HG03280 (cell line): ENCODE results near the gene VEPH1.

ENCODE experiments used
- ATAC-seq: cut with Tn5 transposase; IDR thresholded peaks from one replicate; pipeline ENCODE4 v1.9.1; 2021; ENCODE audit warnings: mild to moderate bottlenecking, moderate library complexity; ENCODE audit not compliant: unreplicated experiment

VEPH1 gene

DNA sequence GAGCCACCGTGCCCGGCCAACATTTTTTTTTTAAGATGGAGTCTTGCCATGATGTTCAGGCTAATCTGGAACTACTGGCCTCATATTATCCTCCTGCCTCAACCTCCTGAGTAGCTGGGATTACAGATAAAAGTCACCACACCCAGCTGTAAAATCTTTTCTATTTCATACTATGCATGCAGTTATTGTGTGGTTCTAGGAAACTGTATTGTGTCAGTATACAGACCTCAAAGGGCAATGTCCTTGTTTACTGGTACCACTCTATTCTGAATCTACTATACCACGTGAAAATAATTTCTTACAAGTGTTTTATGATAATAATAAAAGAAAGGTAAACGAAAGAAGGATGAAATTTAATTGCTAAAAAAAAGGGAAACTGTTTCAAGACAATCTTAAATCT lies 190.0 kb downstream of the VEPH1 start:
- ATAC-seq, result no peak

DNA sequence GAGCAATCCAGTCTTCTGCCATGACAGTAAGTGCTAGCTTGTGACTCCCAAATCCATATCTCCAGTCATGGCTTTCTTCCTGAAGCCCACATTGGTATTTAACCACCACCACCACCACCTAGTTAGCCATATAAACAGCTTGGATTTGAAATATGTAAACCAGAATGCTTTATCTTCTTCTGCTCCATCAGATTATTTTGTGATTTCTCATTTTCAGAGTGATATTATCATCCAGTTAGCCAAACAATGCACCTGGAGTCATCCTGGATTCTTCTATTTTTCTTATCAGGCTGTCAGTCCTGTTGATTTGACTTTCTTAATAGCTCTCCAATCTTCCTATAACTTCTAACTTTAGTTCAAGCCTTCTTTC lies 190.9 kb downstream of the VEPH1 start:
- ATAC-seq, result no peak

DNA sequence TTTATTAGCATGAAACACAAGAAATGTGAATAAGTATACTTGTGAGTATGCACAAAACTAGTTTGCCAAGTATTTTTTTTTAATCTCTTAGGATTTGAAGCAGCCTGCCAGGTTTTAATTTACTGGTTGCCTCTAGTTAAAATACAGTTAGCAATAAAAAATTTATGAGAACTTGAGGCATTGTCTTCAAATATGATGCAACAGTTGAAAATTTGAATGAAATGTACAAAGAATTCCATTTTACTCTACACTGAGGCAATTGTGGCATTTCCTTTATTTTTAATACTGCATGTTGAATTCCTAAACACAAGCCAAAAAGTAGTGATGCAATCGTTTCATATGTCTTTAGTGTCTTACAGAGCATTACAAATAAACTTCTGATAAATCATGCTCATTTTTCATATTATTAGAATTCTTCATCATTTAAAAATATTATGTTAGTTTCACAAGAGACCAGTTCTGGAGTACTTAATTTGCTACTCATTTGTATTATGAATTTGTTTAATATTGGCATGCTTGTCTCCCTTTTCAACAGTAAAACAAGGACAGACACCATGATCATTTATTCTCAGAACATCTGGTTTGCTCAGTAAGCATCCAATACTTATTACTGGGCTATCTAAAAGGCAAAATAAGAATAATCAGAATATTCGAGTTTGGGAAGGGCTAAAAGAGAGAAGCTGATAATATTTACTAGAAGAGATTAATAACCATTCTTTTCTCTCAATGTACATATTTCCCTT lies 191.4 kb downstream of the VEPH1 start:
- no peak for ATAC-seq

DNA sequence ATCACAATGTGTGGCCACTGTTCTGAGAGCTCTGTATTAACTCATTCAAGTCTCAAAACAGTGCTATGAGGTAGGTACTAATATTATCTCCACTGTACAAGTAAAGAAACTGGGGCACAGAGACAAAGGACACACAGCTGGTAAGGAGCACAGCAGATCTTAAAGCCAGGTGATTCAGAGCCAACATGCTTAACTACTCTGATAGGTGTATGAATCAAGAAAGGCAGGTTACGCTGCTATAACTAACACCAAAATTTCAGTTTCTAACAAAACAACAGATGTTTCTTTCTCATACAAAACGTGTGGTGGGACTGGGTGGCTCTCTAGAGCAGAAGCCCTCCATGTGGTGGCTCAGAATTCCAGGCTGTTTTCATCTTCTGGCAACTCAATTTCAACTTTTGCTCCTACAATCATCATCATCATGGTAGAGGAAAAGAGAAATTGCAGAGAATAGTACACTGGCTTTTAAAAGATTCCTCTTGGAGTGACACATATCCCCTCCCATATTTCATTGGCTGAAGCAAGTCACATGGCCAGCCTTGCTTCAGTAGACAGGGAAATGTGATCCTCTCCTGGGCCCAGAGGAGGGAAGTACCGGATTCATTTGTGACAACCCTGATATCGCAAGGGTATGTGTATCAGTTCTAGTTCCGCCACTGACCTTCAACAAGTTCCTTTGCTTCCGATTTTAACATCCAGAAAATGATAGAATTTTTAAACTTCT lies 192.7 kb downstream of the VEPH1 start:
- ATAC-seq, result peak; percentile 84

DNA sequence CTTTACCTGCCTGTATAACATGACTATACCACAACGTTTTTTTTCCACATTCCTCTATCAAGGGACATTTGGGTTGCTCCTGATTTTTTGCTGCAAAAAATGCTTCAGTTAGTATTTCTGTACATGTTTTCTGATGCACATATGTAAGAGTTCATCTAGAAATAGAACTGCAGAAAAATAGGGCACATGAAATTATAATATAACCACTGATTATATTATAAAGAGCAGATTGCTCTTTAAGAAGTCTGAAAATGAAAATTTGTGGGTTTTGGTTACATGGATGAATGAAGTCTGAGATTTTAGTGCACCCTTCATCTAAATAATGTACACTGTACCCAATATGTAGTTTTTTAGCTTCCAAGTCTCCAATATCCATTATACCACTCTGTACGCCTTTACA lies 196.7 kb downstream of the VEPH1 start:
- no peak for ATAC-seq

DNA sequence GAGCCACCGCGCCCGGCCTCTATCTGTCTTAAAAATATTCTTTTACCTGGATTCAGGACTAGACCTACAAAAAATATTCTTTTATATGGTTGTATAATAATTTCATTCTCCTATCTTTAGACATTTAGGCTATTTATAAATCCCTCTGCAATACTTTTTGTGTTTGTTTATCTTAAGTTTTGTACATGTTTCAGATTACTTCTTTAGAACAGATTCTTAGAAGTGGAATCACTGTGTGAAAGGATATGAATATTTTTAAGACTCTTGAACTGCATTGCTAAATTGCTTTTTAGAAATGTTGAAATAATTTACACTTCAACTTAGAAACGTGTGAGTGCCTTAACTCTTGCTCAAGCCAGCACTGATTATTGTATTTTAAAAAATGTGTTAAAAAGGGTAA lies 197.8 kb downstream of the VEPH1 start:
- no peak for ATAC-seq

DNA sequence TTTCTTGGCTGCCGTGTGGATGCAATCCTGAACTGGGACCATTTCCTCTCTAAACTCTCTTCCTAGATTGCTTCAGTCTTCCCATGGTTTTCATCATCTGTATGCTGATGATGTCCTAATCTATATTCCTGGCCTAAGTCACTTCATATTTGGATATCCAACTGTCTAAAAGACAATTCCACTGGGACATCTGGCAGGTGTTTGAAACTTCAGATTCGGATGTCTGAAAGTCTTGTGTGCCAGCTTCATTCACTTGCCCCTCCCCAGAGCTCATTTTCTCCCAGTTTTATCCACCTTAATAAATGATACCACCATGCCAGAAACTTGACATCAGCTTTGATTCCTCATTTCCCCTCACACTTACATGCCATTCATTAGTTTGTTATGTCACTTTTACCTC lies 201.5 kb downstream of the VEPH1 start:
- no peak for ATAC-seq

DNA sequence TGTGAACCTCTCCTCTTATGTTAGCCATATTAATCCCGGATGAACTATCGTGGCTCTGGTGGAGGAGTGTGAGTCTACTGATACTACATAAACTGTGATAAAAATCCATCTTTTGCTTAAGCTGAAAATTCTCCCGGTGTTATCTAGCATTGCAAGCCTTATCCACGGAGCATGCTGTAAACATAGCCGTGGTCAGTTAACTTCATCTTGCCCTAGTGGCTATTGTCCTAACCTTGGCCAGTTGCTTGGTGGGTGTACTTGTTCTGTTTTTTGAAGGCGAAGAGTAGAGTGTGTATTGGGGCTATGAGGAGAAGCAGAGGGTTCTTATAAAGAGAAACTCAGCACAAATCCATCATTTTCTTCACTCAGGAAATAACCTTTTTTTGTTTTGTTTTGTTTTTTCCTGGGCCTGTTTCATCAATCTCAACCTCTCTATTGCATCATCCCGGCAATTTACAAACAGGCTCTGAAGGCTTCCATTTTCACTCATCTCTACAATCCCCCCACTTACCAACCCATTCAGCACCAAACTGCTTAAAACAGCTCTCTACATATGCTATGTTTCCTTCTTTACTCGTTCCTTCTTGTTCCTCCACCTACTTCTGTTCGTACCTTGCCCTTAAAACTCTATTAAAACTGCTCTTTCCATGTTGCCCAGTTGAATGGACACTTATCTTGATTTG lies 202.1 kb downstream of the VEPH1 start:
- no peak for ATAC-seq

DNA sequence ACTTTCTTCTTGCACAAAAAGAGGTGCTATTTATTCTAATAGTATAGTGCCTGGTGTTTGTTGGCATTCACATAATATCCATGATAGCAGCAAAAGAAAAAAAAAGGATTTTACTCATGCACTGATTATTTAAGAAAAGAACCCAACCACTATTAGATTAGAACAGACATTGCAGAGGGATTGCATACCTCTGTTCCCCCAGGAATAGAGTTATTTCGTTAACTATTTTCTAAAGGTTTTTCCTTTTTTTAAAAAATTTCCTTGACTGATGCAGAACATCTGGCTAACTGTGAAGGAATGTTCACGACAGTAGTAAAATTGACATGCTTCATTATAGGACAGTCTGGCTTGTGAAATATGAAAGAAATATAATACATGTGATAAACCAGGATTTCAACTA lies 203.1 kb downstream of the VEPH1 start:
- no peak for ATAC-seq

DNA sequence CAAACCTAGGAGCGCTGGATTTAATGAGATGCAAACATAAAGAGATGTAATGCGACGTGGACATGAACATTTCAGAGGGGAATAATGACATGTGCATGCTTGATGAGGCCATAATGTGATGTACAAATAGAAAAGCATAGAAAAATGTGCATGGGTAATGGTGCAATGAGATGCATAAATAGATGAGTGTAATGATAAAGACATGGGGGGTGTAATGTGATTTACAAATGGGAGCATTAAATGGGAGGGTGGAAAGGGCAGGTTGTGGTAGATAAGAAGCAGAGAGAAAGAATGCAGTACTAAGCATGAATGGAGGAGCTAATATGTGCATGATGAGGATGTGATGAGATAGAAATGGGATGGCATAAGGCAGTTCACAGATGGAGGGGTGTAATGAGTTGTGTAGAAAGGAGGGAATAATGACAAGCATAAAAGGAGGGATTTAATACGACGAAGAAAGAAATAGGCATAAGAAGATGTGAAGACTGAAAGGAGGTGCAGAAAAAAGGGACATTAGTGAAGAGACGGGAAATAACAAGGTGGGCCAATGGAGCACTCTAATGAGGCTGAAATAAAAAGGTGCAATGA lies 205.8 kb downstream of the VEPH1 start:
- ATAC-seq, result no peak

DNA sequence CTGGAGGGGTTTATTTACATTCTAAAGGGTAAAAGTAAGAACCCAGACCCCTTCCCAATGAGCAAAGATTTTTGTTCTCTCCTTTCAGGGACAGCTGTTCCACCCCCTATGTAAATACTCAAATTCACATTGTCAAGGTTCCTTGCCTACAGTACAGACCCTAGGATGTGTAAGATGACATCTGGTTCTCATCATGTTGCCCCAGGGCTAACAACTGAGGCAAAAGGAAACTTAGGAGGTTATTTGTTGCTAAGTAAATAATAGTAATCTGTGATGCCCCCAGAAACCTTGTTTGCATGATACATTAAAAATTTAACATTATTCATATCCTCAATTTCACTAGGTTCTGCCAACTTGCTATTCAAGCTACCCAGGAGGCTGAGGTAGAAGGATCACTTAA lies 208.3 kb downstream of the VEPH1 start:
- no peak for ATAC-seq

DNA sequence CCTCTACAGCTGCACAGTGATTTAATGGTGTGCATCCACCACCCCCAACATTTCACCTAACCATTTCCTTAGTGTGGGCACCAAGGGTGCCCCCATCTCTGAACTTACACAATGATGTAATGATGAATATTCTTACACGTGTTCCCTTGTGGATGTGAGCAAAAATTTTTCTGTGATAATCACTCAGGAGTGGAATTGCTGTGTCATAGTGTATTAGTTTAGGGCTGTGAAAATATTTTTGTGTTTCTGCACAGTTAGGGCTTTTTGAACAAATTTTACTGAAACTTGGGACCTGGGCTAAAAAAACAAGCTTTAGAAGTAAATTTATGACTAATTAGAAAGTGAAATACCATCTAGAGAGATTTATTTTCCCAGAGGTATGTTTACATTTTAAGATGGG lies 208.7 kb downstream of the VEPH1 start:
- ATAC-seq, result no peak

DNA sequence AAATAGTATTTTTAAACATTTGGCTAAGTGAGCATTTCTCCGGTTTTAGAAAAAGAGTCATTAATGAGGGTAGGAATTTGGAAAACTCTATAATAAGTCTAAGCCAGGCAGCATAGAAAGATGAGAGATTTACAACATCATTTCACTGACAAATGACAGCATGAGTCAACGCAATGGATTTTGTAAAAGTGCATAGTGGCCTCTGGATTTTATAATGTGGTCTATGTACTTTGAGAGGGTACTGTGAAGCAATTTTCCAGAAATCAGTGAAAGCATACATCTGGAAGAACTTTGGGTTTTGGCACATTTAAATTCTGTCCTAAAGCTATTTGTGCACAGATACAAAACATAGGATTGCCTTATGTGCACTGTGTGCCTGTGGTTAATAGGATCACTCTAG lies 212.4 kb downstream of the VEPH1 start:
- ATAC-seq, result no peak

DNA sequence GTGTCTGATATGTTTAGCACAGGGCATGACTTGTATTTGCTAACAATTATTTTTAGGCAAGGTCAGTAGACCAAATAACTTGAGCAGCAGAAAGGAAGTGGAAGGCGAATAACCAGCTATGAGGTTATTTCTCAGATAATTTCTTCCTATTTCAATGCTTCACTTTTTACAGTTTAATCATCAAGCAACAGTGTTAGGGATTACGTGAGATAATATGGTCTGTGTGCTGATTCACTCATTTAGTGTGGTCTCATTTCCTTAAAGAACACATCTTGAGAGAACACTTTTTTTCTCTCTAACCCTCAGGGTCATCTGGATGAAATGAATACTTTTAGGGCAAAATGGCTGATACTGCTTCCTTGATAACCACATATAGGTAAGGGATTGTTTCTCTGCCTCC lies 217.2 kb downstream of the VEPH1 start:
- no peak for ATAC-seq

DNA sequence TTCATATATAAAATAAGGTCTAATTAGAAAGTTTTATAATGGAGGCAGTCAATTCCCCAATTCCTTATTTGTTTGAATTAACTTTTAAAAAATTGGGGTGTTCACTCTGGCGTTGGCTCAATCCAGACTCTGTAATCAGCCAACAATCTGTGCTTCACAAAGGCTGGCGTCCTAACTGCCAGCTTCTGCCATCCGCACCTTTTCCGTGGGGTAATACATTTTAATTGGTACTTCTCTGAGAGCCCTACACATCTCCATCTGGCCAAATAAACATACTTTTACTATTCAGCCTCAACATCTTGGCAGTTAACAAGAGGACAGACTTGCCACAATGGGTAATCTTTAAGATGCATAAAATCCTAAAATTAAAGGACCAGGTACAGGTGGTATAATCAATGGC lies 218.1 kb downstream of the VEPH1 start:
- ATAC-seq, result no peak

DNA sequence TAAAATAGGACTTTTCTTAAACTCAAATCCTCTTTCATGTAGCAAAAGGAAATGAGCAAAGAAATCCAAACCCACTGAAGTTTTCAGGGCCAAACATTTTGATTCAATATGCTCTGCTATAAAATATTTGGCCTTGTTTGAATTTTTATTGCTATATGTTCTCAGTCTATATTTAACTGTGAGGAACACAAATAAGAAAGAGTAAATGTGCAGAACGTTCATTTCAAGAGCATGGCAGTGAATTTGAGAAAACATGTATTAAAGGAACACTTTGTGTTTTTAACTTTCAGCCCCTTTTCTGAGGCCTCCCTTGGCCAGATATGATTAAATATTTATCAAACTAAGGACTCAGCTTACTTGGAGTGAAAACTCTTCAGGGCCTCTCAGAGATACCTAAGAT lies 218.5 kb downstream of the VEPH1 start:
- no peak for ATAC-seq

DNA sequence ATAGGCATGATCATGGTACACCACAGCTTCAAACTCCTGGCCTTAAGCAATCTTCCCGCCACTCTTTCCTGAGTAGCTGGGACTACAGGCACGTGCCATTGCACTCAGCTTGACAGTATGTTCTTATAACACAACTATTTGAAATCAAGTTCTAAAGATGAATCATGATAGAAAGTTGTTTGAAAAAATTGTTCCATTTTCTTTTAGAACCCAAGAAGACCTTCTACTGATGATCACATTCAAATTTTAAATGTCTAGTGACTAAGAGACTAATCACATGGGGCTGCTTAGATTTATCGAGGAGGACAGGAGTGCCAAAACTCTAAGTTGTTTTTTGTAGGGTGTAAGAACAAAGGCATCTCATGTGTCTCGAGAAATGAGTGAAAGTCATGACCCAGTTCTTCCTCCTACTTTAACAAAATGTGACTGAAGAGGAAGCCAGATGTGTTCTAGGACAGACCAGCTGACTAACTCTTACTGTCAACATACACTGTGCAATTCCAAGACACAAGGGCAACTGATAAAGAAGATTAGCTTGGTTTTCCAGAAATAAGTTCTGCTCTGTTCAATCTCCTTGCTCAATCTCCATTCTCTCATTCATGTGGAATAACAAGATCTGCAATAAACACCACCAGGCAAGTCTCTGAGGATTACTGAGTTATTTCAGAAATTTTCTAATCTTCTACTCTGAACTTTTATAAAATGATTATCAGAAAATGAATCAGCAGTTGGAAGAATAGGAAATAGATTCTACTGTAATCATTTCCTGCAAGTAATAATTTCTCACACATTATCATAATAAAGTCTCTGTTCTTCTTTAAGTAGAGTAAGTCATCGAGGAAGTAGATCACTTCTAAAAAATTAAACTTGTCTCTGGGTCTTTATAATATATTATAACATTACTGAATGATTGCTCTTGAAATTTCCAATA lies 220.7 kb downstream of the VEPH1 start:
- no peak for ATAC-seq

DNA sequence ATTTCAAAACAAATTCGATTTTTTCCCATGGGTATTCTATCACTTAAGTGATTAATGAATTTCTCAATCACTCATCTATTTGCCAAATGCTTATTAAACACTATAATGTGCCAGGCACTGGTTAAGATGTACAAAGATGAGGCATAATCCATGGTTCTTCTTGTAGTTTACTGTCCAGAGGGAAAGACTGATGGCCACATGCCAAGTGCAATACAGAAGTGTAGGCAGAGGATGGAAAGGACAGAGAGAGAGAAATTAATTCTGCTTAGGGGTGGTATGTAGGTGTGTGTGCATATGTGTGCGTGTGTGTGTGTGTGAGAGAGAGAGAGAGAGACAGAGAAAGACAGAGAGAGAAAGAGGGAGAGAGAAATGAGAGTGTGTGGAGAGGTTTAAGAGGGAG lies 222.4 kb downstream of the VEPH1 start:
- ATAC-seq, result no peak

DNA sequence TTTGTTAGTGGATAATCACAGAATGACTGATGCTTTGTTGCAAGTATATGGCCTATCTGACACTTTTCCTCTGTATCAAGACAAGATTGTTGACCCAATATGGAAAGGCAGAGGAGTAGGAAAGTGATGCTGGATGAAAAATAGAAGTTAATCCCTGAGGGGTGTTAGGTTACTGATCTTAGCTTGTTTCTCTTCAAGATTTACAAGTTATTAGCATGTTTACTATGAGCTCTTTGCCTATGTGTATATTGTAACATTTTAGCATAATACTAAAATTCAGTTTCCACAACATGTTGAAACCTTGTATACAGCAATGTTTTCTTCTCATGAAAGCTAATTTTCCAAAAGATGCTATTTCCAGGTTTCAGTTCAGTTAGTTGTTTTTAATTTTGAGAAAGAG lies 222.9 kb downstream of the VEPH1 start:
- no peak for ATAC-seq

DNA sequence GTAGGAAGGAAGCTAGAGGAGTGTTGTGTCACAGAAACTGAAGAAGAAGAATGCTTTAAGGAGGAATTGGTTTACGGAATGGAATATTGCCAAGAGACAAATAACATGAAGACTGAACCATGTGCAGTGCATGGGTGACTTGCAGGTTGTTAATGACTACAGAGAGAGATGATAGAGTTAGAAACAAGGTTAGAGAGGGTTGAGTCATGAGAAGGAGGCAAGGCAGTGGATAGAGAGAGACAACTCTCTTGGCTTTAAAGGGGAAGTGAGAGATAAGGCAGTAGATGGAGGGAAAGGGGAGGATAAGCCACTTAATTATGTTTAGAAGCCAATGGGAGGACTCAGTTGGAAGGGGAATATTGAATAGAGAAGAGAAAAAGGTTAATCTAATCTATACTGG lies 224.0 kb downstream of the VEPH1 start:
- ATAC-seq, result no peak

DNA sequence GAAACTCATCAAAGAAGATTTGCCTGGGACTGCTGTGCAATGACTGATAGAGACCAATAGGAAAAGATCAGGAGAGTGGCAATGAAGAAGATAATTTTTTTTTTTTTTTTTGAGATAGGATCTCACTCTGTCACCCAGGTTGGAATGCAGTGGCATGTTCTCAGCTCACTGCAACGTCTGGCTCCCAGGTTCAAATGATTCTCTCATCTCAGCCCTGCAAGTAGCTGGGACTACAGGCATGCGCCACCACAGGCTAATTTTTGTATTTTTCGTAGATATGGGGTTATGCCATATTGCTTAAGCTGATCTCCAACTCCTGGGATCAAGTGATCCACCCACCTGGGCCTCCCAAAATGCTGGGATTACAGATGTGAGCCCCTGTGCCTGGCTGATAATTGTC lies 226.4 kb downstream of the VEPH1 start:
- ATAC-seq, result no peak
